MM.1S (cell line): ENCODE results near the gene CHPF2.

ENCODE experiments used
- EZH2 ChIP-seq: fragments of 300-600 bp; sonication (generic); optimal IDR thresholded peaks from 2 replicates; pipeline ENCODE3; 2017; ENCODE audit warnings: low read depth, mild to moderate bottlenecking, antibody characterized with exemption, low read length, mixed read lengths
- EZH2phosphoT487 ChIP-seq: fragments of 300-600 bp; sonication (generic); IDR thresholded peaks from 2 replicates; pipeline ENCODE4 v1.6.1; 2018; ENCODE audit warnings: antibody characterized with exemption, low read length
- TF ChIP-seq, protein P1 (sequence below): fragments of 300-600 bp; sonication (generic); IDR thresholded peaks from 2 replicates; pipeline ENCODE4 v1.5.1; 2016; ENCODE audit warnings: antibody characterized with exemption, low read length, mixed read lengths

DNA sequence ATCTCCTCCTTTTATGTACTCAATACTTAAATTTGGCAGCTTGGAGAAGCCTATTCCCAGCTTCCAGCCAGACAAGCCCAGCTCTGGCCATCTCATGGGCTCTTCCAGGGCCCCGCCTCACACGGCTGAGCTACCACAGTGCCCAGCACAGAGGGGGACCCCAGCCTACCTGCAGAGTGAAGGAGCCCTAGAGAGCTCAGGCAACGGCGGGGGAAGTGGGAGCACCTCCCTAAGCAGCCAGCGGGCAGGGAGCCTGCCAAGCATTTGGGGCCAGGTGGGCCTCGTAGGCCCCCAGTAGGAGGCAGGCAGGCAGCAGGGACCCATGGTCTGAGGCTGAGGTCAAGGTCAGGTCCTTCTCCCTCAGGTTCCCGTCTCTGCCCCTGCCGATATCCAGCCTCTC lies 45.3 kb downstream of the CHPF2 start:
- TF ChIP-seq EZH2 (no peak), EZH2phosphoT487 (no peak)
- TF ChIP-seq, protein P1, sequence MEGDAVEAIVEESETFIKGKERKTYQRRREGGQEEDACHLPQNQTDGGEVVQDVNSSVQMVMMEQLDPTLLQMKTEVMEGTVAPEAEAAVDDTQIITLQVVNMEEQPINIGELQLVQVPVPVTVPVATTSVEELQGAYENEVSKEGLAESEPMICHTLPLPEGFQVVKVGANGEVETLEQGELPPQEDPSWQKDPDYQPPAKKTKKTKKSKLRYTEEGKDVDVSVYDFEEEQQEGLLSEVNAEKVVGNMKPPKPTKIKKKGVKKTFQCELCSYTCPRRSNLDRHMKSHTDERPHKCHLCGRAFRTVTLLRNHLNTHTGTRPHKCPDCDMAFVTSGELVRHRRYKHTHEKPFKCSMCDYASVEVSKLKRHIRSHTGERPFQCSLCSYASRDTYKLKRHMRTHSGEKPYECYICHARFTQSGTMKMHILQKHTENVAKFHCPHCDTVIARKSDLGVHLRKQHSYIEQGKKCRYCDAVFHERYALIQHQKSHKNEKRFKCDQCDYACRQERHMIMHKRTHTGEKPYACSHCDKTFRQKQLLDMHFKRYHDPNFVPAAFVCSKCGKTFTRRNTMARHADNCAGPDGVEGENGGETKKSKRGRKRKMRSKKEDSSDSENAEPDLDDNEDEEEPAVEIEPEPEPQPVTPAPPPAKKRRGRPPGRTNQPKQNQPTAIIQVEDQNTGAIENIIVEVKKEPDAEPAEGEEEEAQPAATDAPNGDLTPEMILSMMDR = no peak
